ENCODE results near the gene TWIST2.

DNA sequence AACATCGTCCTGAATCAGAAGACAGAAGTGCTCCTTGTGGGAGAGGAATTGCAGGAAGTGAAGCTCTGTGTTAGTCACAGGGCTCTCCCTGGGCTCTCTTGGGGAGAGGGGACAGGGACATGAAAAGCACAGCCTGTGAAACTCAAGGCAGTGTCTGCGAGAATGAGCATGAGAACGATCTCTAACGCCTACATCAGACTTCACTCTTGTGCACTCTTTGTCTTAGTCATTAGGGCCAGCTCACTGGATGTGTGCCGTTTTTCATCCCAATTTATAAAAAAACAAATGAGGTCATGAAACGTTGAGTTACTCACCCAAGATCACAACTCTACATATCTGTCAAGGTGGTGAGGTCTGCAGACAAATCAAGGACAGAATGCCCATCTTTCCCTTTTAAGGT, 27.0 kb upstream of the TWIST2 start:
- TF ChIP-seq, protein P1, sequence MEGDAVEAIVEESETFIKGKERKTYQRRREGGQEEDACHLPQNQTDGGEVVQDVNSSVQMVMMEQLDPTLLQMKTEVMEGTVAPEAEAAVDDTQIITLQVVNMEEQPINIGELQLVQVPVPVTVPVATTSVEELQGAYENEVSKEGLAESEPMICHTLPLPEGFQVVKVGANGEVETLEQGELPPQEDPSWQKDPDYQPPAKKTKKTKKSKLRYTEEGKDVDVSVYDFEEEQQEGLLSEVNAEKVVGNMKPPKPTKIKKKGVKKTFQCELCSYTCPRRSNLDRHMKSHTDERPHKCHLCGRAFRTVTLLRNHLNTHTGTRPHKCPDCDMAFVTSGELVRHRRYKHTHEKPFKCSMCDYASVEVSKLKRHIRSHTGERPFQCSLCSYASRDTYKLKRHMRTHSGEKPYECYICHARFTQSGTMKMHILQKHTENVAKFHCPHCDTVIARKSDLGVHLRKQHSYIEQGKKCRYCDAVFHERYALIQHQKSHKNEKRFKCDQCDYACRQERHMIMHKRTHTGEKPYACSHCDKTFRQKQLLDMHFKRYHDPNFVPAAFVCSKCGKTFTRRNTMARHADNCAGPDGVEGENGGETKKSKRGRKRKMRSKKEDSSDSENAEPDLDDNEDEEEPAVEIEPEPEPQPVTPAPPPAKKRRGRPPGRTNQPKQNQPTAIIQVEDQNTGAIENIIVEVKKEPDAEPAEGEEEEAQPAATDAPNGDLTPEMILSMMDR (IDR thresholded peaks at IDR 0.05): no peak
- no peak for TF ChIP-seq POLR2A (IDR thresholded peaks at IDR 0.05)
